Measurements from ENCODE around the gene SOX1. TPM values are rescaled to one million over a fixed set of nuclear protein-coding genes. Genes with fewer than 3 reads are reported as not detected.

The SOX1 gene
- polyA plus RNA-seq, 2 of the 4 experiments (the other 2 are of a cell fraction) = not detected

DNA sequence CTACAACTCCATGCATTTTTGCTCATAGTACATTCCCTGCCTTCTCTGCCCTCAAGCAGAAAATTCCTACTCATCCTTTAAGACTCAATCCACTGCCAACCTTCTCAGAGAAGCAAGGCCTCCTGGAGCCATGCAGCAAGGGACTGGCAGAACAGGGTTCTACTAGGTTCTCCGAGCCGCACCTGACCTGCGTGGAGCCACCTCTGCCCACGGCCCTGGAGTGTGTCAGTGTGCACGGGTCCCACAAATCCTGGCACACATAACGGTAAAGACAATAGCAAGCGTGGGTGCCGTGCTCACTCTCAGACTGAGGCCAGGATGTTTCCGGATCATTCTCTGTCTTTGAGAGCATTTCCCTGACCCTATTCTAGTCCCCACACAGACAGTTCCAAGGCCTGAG, 30.0 kb downstream of the SOX1 start:
- Histone ChIP-seq H3K4me3 (no peak overlapping the region), H3K9me3 (no peaks in the 10 kb centered on the region), H3K4me1 (no peaks in the 10 kb centered on the region), H3K27ac (no peak overlapping the region), H3K4me2 (no peak overlapping the region)
- no peak for TF ChIP-seq NR3C1 (IDR thresholded peaks at IDR 0.05)
- ChIA-PET POLR2A (no interaction called here), CTCF (no interaction called here)
- ATAC-seq = no peak
- FAIRE-seq = no peak
- 52% methylated on average over 4 of the region's 9 CpGs for WGBS (ENCODE audit: missing lambda C conversion rate)
- no peak for DNase-seq (ENCODE audit: low read depth in 1 of 2, low spot score in 1 of 2)

DNA sequence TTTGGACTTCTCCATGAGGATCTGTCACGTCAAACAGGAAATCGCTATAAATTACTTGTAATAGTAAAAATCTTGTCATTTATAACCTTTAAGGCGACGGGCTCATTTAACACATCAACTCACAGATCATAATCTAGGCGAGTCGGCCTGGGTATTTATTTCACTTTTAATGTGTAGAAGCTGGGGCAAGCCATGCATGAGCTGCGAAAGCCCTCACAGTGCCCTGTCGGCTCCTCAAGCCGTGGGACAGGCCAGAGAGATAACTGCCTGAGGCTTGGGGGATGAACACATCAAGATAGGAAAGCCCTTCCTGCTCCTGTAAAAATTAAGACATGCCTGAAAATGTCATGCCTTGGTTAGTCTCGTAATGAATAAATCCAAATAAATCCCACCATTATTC, 30.8 kb downstream of the SOX1 start:
- Histone ChIP-seq H3K4me1 (no peaks in the 10 kb centered on the region), H3K4me2 (no peak overlapping the region), H3K4me3 (no peak overlapping the region), H3K27ac (no peak overlapping the region), H3K9me3 (no peaks in the 10 kb centered on the region)
- DNase-seq (ENCODE audit: low read depth in 1 of 2, low spot score in 1 of 2) (no peak), ATAC-seq (no peak), FAIRE-seq (no peak)
- ChIA-PET POLR2A (no interaction called here), CTCF (no interaction called here)
- 50% methylated on average over 8 of the region's 10 CpGs for WGBS (ENCODE audit: missing lambda C conversion rate)
- TF ChIP-seq HDAC2 (IDR thresholded peaks at IDR 0.05) = no peak
- TF ChIP-seq CBX2 (IDR thresholded peaks at IDR 0.05; ENCODE audit: borderline replicate concordance, low read depth) = no peak
- TF ChIP-seq, protein P1, sequence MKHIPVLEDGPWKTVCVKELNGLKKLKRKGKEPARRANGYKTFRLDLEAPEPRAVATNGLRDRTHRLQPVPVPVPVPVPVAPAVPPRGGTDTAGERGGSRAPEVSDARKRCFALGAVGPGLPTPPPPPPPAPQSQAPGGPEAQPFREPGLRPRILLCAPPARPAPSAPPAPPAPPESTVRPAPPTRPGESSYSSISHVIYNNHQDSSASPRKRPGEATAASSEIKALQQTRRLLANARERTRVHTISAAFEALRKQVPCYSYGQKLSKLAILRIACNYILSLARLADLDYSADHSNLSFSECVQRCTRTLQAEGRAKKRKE (CRISPR knock-in tag; IDR thresholded peaks at IDR 0.05; ENCODE audit: low read depth) = no peak
- no peak for TF ChIP-seq FOSB (CRISPR knock-in tag; IDR thresholded peaks at IDR 0.05)
- no peak for TF ChIP-seq RNF2 (IDR thresholded peaks at IDR 0.05; ENCODE audit: borderline replicate concordance, low read depth)
- TF ChIP-seq, protein P2, sequence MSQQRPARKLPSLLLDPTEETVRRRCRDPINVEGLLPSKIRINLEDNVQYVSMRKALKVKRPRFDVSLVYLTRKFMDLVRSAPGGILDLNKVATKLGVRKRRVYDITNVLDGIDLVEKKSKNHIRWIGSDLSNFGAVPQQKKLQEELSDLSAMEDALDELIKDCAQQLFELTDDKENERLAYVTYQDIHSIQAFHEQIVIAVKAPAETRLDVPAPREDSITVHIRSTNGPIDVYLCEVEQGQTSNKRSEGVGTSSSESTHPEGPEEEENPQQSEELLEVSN (IDR thresholded peaks at IDR 0.05; ENCODE audit: borderline replicate concordance, low read depth) = no peak
- no peak for TF ChIP-seq NR3C1 (IDR thresholded peaks at IDR 0.05)
- no peak for TF ChIP-seq JUNB (IDR thresholded peaks at IDR 0.05)
- no peak for TF ChIP-seq MAZ (IDR thresholded peaks at IDR 0.05; ENCODE audit: borderline replicate concordance, low read depth, low read length)
- no peak for TF ChIP-seq SREBF2 (IDR thresholded peaks at IDR 0.05)
- no peak for TF ChIP-seq PHF8 (IDR thresholded peaks at IDR 0.05; ENCODE audit: borderline replicate concordance, low read depth)

DNA sequence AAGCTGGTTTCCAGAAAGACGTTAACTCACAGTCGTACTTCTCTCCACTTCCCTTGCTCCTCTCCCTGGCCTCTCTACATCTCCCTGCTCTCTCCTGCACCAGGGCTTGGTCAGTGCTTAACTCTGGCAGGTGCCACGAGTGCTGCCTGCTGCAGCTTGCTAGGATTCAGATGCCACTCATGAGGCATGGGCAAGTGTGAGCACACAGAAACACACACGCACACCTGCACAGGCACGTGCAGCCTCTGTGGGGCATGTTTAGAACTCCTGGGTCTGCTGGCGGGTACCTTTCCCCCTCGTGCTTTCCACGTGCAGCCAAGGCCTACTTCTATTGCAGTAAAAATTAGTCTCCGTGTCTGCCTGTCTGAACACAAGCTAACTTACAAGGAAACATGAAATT, 31.8 kb downstream of the SOX1 start:
- H3K4me2 ChIP-seq = no peak overlapping the region
- no peaks in the 10 kb centered on the region for H3K4me1 ChIP-seq
- no peak overlapping the region for H3K27ac ChIP-seq
- POLR2A ChIA-PET = no interaction called here
- H3K9me3 ChIP-seq = no peaks in the 10 kb centered on the region
- H3K4me3 ChIP-seq = no peak overlapping the region
- CTCF ChIA-PET = no interaction called here
- ATAC-seq = no peak
- no peak for TF ChIP-seq GATA3 (IDR thresholded peaks at IDR 0.05; ENCODE audit: borderline replicate concordance)
- TF ChIP-seq FOSB (CRISPR knock-in tag; IDR thresholded peaks at IDR 0.05) = no peak
- TF ChIP-seq, protein P3, sequence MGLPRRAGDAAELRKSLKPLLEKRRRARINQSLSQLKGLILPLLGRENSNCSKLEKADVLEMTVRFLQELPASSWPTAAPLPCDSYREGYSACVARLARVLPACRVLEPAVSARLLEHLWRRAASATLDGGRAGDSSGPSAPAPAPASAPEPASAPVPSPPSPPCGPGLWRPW (IDR thresholded peaks at IDR 0.05) = no peak
- no peak for TF ChIP-seq MYC (IDR thresholded peaks at IDR 0.05; ENCODE audit: borderline replicate concordance, low read length)
- WGBS (ENCODE audit: missing lambda C conversion rate) = 18% methylated on average over 7 of the region's 9 CpGs
- FAIRE-seq = no peak
- no peak for DNase-seq (ENCODE audit: low read depth in 1 of 2, low spot score in 1 of 2)

DNA sequence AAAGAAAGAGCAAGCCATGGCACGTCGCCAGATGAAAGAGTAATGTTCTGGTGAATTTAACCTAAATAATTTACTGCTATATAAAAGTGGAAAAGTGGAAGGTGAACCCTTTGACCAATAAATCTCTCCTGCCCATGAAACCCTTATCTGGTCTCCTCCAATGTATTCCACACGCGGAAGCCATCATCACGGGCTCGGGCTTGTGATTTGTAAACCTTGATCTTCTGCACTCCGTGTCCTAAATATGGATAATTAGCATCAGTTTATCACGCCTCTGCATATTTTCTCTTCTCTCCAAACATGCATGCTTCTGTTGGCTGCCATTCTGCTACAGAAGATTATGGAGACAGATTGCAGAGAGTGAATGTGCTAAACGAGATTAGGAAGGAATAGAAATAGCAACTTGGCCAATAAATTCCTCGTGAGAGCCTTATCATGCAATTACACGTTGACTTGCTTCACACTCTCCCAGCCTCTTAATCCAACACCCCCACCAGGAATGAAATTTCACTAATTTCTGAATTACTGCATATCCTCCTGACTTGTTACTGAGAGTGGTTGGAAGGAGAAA, 34.5 kb downstream of the SOX1 start:
- no peak for FAIRE-seq
- no peak overlapping the region for H3K27ac ChIP-seq
- WGBS (ENCODE audit: missing lambda C conversion rate) = 22% methylated on average over 11 of the region's 11 CpGs
- ChIA-PET CTCF (no interaction called here), POLR2A (no interaction called here)
- no peak overlapping the region for H3K4me2 ChIP-seq
- H3K4me3 ChIP-seq = no peak overlapping the region
- no peak for ATAC-seq
- no peaks in the 10 kb centered on the region for H3K9me3 ChIP-seq
- H3K4me1 ChIP-seq = no peaks in the 10 kb centered on the region
- no peak for DNase-seq (ENCODE audit: low read depth in 1 of 2, low spot score in 1 of 2)
- no peak for TF ChIP-seq KDM5A (IDR thresholded peaks at IDR 0.05)
- TF ChIP-seq POLR2A (IDR thresholded peaks at IDR 0.05; ENCODE audit: low read length) = no peak
- TF ChIP-seq, protein P4, sequence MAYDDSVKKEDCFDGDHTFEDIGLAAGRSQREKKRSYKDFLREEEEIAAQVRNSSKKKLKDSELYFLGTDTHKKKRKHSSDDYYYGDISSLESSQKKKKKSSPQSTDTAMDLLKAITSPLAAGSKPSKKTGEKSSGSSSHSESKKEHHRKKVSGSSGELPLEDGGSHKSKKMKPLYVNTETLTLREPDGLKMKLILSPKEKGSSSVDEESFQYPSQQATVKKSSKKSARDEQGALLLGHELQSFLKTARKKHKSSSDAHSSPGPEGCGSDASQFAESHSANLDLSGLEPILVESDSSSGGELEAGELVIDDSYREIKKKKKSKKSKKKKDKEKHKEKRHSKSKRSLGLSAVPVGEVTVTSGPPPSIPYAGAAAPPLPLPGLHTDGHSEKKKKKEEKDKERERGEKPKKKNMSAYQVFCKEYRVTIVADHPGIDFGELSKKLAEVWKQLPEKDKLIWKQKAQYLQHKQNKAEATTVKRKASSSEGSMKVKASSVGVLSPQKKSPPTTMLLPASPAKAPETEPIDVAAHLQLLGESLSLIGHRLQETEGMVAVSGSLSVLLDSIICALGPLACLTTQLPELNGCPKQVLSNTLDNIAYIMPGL (CRISPR knock-in tag; IDR thresholded peaks at IDR 0.05; ENCODE audit: borderline replicate concordance) = no peak
- no peak for TF ChIP-seq FOSL2 (IDR thresholded peaks at IDR 0.05)
- no peak for TF ChIP-seq FOSL2 (CRISPR knock-in tag; IDR thresholded peaks at IDR 0.05)
- TF ChIP-seq TFCP2L1 (CRISPR knock-in tag; IDR thresholded peaks at IDR 0.05) = no peak
- TF ChIP-seq, protein P3 (IDR thresholded peaks at IDR 0.05) = no peak
- TF ChIP-seq ZNF302 (CRISPR knock-in tag; IDR thresholded peaks at IDR 0.05) = no peak
- TF ChIP-seq SREBF2 (IDR thresholded peaks at IDR 0.05) = no peak
- TF ChIP-seq HEYL (CRISPR knock-in tag; IDR thresholded peaks at IDR 0.05) = no peak
- TF ChIP-seq GATA3 (IDR thresholded peaks at IDR 0.05; ENCODE audit: borderline replicate concordance) = no peak
- TF ChIP-seq RFX5 (IDR thresholded peaks at IDR 0.05) = no peak
- no peak for TF ChIP-seq ZC3H11A (IDR thresholded peaks at IDR 0.05)
- no peak for TF ChIP-seq EHF (CRISPR knock-in tag; IDR thresholded peaks at IDR 0.05)
